ENCODE data around the gene CRISPLD2. TPM values are rescaled to one million over a fixed set of nuclear protein-coding genes. Genes with fewer than 3 reads are reported as not detected.

Gene CRISPLD2
- total and polyA plus RNA-seq, 10 of the 15 experiments (the other 5 are each of a cell fraction or from before 2014, with no cell fraction given): 0.03 to 0.30 (median 0.08) TPM; not detected in 5

GRCh38 chr16:84893849-84894599 is 74.2 kb downstream of the CRISPLD2 start (continued):
- TF ChIP-seq MEF2B (IDR thresholded peaks at IDR 0.05; ENCODE audit: partially characterized antibody, poor library complexity, severe bottlenecking) (peak; percentile 99), ZNF687 (IDR thresholded peaks at IDR 0.05) (peak; percentile 67; the same call in 1 of the 2 replicates), NBN (IDR thresholded peaks at IDR 0.05) (peak; percentile 64; the same call in 1 of the 2 replicates), JUNB (IDR thresholded peaks at IDR 0.05) (no peak), NFYA (IDR thresholded peaks at IDR 0.05; ENCODE audit: borderline replicate concordance, low read depth, low read length) (no peak), SIN3A (IDR thresholded peaks at IDR 0.05; ENCODE audit: low read depth, low read length) (0 out of 2 replicates have a peak, but pooled peaks have one; percentile 40)

- ChIA-PET SMC1A (ENCODE audit: uncharacterized antibody, unreplicated experiment) (interaction anchor here (1.0 to 1.5 kb wide), 2 partner anchors 27 to 157 kb away, joined by 3 read pairs; no protein-coding TSS in a partner anchor), POLR2A (interaction anchor here (0.5 kb wide), 1 partner anchor 58 kb away, joined by 3 read pairs; no protein-coding TSS in a partner anchor), RAD21 (ENCODE audit: unreplicated experiment) (no interaction called here), CTCF (interaction anchor here (0.6 kb wide), 1 partner anchor 9 kb away, joined by 3 read pairs; no protein-coding TSS in a partner anchor)
- 24% methylated on average over 6 of the region's 6 CpGs for WGBS (ENCODE audit: insufficient coverage, insufficient replicate concordance, low lambda C conversion rate, missing lambda C conversion rate)
- DNase-seq (ENCODE audit: low read depth, low spot score) (no peak), ATAC-seq (no peak), FAIRE-seq (no peak)
- Histone ChIP-seq H3K4me3 (no peak overlapping the region), H3K27me3 (replicated peaks in 1 of 2; ENCODE audit: control insufficient read depth in 2 of 2, insufficient read depth in 2 of 2, low read length in 1 of 2) (no peaks in the 10 kb centered on the region; a peak in 1 of 4 replicates), H3K27ac (ENCODE audit: control insufficient read depth, insufficient read depth) (no peak overlapping the region), H3K4me1 (ENCODE audit: control insufficient read depth, insufficient read depth, low read length) (peaks cover 6% of the 10 kb centered on the region), H3K36me3 (ENCODE audit: control insufficient read depth in 2 of 2, insufficient read depth in 2 of 2, low read length in 1 of 2) (no peaks in the 10 kb centered on the region), H3K4me2 (ENCODE audit: control insufficient read depth, insufficient read depth) (no peak overlapping the region), H2AFZ (ENCODE audit: control insufficient read depth, low read depth, low read length) (no peak overlapping the region), H3K79me2 (ENCODE audit: control insufficient read depth, insufficient read depth, low read length) (no peaks in the 10 kb centered on the region), H3K9ac (ENCODE audit: control insufficient read depth, insufficient read depth, low read length) (no peak overlapping the region), H3K9me3 (replicated peaks; ENCODE audit: control insufficient read depth, insufficient read depth, low read length) (no peaks in the 10 kb centered on the region; the same call in 2 of the 3 replicates), H4K20me1 (ENCODE audit: control insufficient read depth, insufficient read depth) (no peaks in the 10 kb centered on the region)
- TF ChIP-seq CHD1 (IDR thresholded peaks at IDR 0.05; ENCODE audit: low read depth, low read length): no peak
- no peak for TF ChIP-seq SIX5 (IDR thresholded peaks at IDR 0.05; ENCODE audit: low read depth, low read length, severe bottlenecking)
- TF ChIP-seq BHLHE40 (IDR thresholded peaks at IDR 0.05; ENCODE audit: borderline replicate concordance in 1 of 2, low read depth in 2 of 2, low read length in 1 of 2): no peak
- TF ChIP-seq HDAC6 (IDR thresholded peaks at IDR 0.05; ENCODE audit: unreplicated experiment): no peak
- TF ChIP-seq E2F4 (IDR thresholded peaks at IDR 0.05; ENCODE audit: low read depth, low read length): no peak
- no peak for TF ChIP-seq ESRRA (IDR thresholded peaks at IDR 0.05; ENCODE audit: low read length)
- TF ChIP-seq CTCF (IDR thresholded peaks at IDR 0.05 in 2 of 3, conservative IDR thresholded peaks at IDR 0.05 in 1 of 3; ENCODE audit: control insufficient read depth in 2 of 3, extremely low read depth in 1 of 3, insufficient read depth in 1 of 3, low read depth in 3 of 3, low read length in 3 of 3): no peak
- TF ChIP-seq RCOR1 (conservative IDR thresholded peaks at IDR 0.05; ENCODE audit: low read depth, low read length): no peak
- intact Hi-C loops (cut with micrococcal nuclease; ENCODE audit: unreplicated experiment): loop anchor here (10.0 kb wide), 1 partner anchor 140 kb away; no protein-coding TSS in a partner anchor
- in situ Hi-C loops (cut with MboI): no loop called here
- BruUV-seq (replicated peaks): no TSS peak
Measured at GRCh38 chr16:84895016-84895415, 75.2 kb downstream of the CRISPLD2 start.

All from GM12878 (cell line).